GM18867 (cell line): ENCODE data around the gene DLG1.

ENCODE experiments used
- ATAC-seq: cut with Tn5 transposase; IDR thresholded peaks from one replicate; pipeline ENCODE4 v1.9.1; 2021; ENCODE audit warnings: mild to moderate bottlenecking, moderate library complexity; ENCODE audit not compliant: unreplicated experiment

DLG1 gene

DNA sequence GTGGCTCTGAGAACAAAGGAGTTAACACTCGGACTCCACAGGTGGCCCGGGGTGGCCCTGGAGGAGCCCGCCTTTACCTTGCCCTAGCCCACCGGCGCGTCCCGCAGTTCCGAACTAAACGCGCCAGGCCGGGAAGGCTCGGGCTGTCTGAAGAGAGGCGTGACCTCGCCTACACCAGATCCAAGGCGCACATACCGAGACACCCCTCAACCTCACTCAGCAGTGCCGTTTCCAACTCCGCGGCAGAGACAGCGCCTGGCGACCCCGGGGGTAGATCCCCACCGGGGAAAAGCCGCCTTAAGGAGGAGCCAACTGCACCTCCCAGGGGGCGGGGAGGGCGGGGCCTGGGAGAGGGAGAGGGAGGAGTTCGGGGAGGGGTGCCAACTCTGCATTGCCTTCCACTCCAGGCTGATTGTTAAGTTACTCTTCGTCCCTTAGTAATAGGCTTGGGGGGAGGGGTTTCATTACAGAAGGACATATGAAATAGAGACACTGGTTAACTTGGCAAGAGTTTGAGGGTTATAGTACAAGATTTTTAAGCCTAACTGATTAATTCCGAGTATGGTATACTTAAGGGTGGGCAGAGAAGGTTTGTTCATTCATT is at the start of gene DLG1:
Gene DLG1 (minus strand): TSS at position 272 of the 604 bp plus-strand sequence. CDS start 1,408 bp downstream, outside the sequence.
- peak; percentile 52 for ATAC-seq

DNA sequence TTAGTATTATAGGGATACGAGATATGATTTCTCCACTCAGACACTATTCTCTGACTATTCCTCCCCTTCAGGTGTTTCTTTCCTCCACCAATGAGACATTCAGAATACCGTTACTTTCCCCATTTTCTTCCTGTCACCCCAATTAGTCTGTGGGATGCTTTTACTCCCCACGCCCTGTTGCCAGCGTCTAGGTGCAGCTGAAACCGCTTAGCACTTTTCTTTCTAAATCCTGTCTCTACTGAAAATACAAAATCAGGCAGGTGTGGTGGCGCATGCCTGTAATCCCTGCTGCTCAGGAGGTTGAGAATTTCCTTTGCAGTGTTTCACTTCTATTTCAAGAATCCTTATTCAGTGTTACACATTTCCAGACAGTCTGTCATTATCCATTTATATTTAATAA is 49.6 kb upstream of the DLG1 start:
- no peak for ATAC-seq

DNA sequence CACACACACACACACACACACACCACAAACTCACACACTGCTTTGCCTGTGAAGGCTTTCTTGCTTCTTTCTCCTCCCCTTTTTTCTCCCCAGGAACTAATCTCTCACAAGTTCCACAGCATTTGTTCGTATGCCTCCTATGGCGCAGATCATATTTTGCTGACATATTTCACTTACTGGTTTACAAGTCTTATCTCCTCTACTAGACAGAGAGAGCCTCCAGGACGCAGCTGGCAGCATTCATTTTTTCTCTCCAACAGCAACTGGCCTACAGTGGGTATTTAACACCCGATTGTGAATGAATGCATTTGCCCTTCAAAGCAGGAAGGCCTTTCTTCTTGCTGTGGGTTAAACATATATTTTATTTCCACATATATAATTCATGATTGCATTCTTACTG is 47.0 kb upstream of the DLG1 start:
- no peak for ATAC-seq

DNA sequence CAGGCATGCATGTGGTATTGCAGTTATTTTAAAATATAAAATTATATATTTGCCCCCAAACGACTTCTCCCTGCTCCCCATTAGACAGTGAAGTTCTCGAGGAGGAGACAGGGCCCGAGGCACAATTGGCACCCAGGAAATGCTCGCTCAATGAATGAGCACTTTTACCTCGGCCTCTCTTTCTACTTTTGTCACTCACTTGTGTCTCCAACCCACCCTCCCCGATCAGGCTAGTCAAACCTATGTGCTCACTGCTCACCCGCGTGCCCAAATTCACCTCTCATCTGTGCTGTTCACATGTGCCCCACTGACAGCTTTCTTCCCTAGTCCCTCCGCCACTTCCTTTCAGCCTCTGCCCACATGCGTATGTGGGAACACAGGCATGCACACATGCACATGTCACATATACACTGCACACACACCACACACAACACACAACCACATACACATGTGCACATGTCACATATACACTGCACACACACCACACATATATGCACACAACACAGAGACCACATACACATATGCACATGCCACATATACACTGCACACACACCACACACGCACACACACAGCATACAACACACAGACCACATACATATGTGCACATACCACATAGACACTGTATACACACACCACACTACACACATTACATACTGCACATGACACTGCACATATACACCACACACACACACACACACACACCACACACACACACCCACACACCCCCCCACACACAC is 46.3 kb upstream of the DLG1 start:
- no peak for ATAC-seq

DNA sequence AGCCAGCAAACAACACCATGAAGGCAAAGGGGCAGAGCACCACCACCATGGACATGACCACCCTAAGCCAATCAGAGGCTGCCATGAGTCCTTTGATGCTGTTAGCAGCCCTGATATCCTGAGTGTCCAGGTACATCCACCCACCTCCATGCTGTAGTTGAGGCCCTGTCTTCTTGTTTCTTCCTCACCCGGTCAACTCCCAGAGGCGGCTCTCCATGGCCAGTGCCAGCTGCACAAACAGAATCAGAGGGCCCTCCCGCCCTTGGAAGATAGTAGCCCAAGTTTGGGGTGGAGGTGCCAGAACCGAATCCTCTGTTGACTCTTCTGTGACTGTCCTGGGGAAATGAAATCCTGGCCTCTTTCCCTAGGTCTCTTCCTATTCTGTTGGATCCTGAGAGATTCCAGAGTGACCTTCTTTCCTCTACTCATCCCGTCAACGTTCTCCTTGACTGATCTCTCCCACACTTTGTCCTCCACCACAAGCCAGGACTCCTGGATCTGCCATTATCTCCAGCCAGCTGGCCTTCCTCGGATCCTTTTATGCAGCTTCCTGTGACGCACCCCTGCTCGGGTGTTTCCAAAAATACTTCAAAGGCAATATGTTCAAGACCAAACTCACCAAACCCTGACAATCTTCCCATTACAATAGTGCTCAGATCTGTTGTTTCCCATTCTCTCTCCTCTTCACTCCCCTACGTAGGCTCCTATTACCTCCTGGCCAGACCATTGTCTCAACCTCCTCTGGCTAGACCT is 45.4 kb upstream of the DLG1 start:
- no peak for ATAC-seq

DNA sequence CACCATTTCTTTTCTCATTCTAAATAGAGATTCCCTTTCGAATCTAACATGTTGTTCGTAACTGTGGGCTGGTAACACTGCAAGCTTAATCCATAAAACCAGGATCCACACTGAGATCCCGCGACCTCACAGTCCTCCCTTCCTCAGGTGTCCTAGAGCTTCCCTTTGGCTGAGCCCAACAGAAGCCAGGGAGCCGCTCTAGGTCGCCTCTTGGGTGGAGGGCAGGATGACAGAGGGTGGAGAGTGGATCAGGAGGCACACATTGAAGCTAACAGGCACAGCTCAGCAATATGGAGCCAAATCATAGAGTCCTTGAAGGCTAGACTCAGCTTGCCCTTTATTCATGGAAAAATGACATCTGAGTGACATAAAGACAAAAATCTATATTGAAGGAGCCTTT is 44.7 kb upstream of the DLG1 start:
- ATAC-seq = no peak

DNA sequence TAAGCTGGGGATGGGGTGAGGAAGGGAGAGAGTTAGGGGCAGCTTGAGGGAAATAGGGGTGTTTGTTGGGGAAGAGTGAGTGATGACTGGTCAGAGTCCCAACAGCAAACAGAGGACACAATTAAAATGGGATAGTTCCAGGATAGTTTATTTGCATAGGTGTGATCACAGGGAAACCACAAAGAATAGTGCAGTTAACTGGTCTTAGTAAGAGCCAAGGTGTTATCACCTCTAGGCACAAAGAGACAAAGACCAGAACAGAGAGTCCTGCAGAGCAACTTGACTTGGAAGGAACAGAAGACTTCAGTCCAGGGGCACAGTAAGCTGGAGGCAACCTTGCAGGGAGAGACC is 42.1 kb upstream of the DLG1 start:
- no peak for ATAC-seq

DNA sequence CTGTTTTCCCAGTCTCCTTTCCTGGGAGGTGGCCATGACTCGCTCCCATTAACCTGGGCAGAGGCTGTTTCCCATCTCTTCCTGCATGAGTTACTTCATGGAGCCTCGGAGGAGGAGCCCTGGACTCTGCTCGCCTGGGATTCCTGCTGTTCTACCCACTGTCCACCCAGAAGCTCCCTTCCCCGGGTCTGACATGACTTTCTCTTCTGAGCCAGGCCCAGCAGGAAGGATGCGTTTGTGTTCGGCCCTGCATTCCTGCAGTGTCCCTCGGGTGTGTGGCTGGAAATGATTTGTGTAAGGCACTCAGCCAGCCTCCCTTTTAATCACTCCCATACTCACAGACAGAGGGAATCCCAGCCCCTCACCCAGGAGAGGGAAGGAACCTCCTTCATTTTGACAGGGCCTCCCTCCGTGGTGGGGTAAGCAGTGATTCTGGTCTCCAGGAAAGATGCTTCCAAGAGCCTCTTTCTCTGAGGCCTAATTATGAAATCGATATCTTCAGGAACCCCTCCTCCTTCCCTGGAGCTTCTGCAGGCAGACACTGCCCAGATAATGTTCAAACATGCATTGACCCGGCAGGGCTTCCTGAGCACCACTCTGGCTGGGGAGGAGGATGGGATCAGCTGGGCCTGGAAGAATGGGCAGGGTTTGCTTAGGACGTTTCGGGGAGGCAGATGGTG is 41.6 kb upstream of the DLG1 start:
- ATAC-seq = no peak

DNA sequence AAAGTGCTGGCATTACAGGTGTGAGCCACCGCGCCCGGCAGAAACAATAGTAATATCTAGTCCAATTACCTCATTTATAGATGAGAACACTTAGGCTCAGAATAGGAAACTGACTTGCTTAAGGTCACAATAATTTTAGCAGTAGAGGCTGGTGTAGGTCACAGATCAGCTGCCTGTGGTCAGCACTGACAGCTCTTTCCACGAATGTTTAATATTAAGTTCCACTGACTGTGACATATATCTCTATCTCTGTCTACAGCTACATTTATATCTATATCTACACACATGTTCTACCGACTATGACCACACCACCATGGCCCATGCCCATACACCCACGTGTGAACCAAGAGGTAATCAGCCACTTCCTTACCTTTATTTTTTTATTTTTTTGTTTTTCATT is 40.2 kb upstream of the DLG1 start:
- no peak for ATAC-seq

DNA sequence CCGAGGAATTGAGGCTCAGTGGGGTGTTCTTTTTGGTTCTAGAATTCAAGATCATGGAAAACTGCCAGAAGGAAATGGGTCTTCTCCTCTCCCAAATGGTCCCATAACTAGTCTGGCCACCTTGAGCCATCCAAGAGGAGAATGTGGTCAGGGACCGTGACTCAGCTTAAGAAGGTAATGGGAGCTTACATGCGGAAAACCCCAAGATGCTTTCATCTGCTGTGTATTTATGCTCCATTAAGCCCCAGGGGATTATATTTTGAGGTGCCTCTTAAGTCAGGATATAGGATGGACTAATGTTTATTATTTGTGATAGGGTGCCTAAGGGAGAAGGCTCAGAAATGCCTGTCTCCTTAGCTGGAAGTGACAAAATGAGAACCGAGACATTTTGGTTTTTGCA is 39.2 kb upstream of the DLG1 start:
- ATAC-seq = no peak

DNA sequence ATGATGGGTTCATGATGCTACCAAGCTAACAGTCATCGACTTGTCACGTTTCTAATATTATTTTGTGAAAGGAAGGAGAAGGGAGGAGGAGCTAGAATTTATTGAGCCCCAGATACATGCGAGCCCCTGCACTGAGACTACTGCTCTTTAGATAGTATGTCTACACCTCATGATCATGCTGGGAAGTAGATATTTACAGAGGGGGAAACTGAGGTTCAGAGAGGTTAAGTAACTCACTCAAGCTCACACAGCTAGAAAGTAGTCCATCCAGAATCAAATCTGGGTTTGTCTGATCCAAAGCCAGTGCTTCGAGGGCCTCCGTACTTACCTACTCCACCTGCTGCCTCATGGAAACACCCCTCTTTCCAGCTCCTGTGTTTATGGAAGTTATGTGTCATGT is 38.8 kb upstream of the DLG1 start:
- ATAC-seq = no peak

DNA sequence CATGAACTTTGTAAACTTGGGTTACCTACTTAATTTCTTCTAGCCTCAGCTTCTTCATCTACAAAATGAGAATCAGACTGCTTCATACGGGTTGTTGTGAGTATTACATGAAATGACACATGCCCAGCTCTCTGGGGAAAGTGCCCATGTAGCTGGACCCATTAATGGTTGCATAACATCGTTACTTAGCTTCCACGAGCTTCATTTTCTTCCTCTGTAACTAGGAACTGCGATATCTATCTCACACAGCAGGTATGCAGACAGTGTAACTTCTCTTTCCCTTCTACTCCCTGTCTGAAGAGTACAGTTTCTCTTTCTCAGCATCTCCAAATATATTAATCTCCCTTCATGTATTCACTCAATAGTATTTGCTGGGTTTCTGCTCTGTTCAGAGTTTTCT is 37.9 kb upstream of the DLG1 start:
- no peak for ATAC-seq

DNA sequence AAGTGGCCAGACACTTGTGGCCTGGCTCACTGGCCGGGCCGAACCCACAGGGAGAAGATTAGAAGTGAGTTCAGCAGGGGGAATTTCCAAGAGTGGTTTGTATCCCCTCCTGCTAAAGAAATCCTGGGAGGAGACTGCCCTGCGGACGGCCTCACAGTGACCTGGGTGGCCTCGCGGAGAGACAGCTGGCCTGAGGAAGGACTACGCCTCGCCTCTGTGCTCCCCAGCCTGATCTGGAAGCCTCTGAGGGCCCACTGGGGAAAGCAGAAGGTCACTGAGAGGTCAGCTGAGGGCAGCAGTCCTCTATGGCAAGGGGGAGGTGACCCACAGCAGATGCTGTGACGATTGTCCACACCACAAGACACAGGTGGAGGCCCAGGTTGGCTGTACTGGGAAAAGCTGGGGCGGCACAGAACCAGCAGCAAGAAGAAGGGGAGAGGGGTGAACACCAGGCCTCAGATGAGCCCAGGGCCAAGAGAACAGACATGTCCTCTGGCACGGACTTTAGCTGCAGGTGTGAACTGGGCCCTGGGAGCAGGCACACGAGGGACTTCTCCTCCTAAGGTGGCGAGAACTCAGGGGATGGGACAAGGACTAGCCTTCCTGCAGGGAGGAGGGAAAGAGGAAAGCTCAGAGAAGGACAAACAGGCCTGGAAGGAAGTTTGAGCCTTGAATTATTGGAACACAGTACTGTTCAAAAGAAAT is 37.2 kb upstream of the DLG1 start:
- ATAC-seq = no peak

DNA sequence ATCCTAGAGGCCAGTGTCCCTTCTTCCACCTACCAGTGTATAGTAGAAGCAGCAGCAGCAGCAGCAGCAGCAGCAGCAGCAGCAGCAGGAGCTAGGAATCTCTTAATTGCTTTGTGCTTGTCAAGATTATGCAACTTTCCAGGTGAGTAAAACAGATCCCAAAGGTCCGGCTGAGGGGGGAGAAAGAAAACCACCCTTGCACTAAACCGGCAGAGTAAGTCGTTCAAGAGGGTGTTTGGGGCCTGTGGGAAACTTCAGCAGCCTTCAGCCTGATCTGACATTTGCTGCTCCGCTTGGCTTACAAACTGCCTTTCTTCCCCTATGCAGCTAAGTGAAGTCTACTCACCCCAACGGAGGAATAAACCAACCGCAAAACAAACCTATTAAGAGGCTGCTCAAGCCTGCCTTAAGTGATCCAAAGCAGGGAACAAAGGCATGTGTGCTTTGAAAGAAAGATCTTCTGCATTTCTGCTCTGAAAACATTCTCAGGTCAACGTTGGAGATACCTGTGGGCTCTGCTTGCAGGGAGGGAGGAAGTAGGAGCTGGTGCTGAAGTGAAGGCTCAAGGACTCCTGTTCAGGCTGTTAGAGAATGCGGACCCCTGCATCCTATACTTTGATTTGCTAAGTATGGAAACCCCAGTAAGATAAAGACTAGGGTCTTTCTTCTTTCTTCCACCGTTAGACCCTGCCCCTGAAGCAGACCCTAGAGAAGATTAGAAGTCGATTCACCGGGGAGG is 35.7 kb upstream of the DLG1 start:
- no peak for ATAC-seq

DNA sequence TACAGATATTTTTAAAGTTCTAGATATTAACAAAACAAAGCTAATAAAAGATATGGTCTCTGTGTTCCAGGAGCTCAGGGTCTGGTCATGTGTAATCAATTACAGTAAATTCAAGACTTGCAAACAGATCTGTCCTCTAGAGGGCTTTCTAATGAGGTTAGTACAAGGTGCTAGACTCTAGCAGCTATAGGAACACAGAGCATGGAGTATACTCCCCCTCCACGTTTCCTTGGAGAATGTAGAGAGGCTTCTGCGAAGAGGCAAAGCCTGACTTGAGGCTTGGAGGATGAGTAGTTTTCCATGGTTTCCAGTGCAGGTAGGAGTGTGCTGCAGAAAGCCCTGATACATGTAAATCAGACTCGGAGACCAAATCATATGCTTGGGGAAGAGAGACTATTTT is 32.7 kb upstream of the DLG1 start:
- no peak for ATAC-seq

DNA sequence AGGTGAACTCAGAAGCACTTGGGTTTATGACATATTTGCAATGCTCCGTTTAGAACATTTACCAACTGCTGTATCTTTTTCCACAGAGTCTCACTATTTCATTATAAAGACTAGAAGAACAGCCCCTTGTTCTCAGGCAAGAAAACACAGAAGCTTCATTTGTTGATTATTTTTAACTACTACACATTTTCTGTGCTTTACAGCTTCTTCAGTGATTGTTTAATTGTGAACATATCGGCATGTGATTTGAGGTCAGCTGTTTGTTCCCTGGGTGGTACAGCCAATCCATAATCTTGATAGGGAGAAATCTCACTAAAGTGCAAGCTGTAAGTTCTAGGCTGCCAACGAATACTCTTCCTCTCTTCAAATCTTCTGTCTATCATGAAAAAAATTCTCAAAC is 31.0 kb upstream of the DLG1 start:
- ATAC-seq = no peak

DNA sequence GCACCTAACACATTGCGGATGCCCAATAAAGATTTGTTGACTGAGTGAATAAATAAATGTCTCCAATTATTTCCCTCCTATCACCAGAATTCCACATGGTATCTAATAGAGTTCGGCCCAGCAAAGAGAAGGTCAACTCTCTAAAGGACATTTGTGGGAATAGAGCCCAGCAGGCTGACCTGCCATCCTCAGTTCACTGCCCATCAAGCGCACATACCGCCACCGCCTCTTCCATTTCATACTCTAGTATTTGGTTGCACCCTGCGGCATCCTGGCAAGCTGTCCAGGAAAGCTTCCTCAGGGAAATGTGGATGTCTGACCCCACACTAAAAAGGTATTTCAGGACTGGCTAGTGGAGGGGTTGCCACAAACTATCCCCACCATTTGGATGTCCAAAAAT is 29.8 kb upstream of the DLG1 start:
- ATAC-seq = no peak

DNA sequence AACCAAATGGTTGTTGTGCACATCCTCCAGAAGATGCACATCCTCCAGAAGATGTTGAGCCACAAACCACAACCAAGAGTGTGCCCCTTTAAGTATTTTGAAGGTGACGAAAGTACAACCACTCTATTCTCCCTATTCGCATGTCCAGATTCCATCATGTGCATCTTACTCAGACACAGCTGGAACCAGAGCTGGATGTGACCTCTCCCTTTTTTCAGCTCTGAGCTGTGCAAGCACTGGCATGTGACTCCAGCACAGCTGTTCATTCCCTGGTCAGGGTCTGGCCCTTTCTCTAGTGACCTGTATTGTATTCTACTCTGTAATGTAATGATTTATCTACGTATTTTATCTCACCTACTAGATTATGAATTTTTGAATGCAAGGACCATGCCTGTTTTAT is 29.3 kb upstream of the DLG1 start:
- no peak for ATAC-seq

DNA sequence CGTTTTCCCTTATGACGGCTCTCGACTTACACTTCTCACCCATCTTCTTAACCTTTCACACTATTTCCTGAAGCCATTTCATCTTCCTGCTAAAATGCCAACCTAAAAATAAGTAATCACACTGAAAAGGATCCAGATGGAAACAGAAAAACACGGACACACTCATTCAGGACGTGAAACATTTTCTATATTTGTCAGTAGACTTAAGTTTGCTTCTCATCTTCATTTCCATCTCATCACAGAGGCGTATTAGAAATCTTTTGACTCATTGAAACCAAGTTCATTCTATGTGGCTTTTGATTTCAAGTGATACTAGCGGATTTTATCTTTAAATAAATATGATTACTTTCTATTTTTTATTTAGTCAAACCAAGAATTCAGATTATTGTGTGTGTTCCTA is 27.4 kb upstream of the DLG1 start:
- no peak for ATAC-seq

DNA sequence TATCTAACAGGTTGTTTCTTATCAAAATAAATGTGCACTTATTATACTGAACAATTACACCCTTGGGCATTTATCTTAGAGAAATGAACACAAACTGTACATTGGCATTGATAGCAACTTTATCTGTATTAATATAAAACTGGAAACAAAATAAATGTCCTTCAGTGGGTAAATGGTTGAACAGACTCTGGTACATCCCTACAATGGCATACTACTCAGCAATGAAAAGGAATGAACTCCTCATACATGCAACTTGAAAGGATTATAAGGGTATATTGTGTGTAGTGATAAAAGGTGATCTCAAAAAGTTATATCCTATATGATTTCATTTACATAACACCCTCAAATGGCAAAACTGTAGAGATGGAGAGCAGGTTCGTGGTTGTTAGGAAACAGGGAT is 23.7 kb upstream of the DLG1 start:
- ATAC-seq = no peak
